ENCODE data around the gene MSH2.
"Not testable (repeated sequence)": the region's sequence is repeated elsewhere in the genome, so short reads cannot be mapped to it uniquely, and the experiment has no call there.

Gene MSH2

GRCh38 chr2:47422560-47422959, 19.6 kb downstream of the MSH2 start:
- no peaks in the 10 kb centered on the region for H3F3A ChIP-seq (ENCODE audit: insufficient read depth, low read length)
- no peaks in the 10 kb centered on the region for H3K9me3 ChIP-seq (replicated peaks; ENCODE audit: insufficient read depth, low read length)
- H2AFZ ChIP-seq (ENCODE audit: low read length) = no peak overlapping the region
- no peak overlapping the region for H3K4me3 ChIP-seq (ENCODE audit: low read length)
- no peaks in the 10 kb centered on the region for H3K9me2 ChIP-seq (replicated peaks; ENCODE audit: insufficient read depth, low read length)
- no peaks in the 10 kb centered on the region for H3K27me3 ChIP-seq (replicated peaks; ENCODE audit: insufficient read depth, low read length)
- TF ChIP-seq, protein P1, sequence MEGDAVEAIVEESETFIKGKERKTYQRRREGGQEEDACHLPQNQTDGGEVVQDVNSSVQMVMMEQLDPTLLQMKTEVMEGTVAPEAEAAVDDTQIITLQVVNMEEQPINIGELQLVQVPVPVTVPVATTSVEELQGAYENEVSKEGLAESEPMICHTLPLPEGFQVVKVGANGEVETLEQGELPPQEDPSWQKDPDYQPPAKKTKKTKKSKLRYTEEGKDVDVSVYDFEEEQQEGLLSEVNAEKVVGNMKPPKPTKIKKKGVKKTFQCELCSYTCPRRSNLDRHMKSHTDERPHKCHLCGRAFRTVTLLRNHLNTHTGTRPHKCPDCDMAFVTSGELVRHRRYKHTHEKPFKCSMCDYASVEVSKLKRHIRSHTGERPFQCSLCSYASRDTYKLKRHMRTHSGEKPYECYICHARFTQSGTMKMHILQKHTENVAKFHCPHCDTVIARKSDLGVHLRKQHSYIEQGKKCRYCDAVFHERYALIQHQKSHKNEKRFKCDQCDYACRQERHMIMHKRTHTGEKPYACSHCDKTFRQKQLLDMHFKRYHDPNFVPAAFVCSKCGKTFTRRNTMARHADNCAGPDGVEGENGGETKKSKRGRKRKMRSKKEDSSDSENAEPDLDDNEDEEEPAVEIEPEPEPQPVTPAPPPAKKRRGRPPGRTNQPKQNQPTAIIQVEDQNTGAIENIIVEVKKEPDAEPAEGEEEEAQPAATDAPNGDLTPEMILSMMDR (IDR thresholded peaks at IDR 0.05; ENCODE audit: low read length) = no peak
- TF ChIP-seq EZH2phosphoT487 (IDR thresholded peaks at IDR 0.05; ENCODE audit: low read length) (no peak), EZH2 (optimal IDR thresholded peaks at IDR 0.05; ENCODE audit: low read depth, low read length) (no peak)
- no peaks in the 10 kb centered on the region; the same call in 1 of the 2 replicates for H3K36me3 ChIP-seq (replicated peaks; ENCODE audit: insufficient read depth, low read length)
- no peak overlapping the region for H3K9ac ChIP-seq (ENCODE audit: low read length)
- no peaks in the 10 kb centered on the region for H4K20me1 ChIP-seq (ENCODE audit: insufficient read depth, low read length)
- H3K4me1 ChIP-seq (ENCODE audit: low read length) = no peaks in the 10 kb centered on the region
- H3K79me2 ChIP-seq (ENCODE audit: low read length) = no peaks in the 10 kb centered on the region
- no peak overlapping the region for H3K27ac ChIP-seq (ENCODE audit: low read length)
- no peak for DNase-seq
- H3K4me2 ChIP-seq (ENCODE audit: low read depth, low read length) = no peak overlapping the region

DNA sequence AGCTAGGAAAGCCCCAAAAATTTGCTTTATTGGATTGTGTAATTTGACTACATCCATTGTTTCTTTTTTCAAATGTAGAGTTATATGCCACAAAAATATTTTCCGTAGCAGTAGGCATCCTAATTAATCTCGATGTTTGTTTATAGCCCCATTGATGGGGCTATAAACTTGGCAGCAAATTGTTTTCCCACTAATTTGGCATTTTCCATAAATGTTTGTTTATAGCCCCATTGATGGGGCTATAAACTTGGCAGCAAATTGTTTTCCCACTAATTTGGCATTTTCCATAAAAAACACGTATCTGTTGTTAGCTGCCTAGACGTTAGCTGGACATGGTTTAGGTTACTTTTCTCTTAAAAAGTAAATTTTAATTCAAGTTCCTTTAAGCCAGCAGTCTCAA, 23.8 kb downstream of the MSH2 start:
- Histone ChIP-seq H3K4me2 (ENCODE audit: low read depth, low read length) (no peak overlapping the region), H3K79me2 (ENCODE audit: low read length) (no peaks in the 10 kb centered on the region), H3K4me1 (ENCODE audit: low read length) (no peaks in the 10 kb centered on the region), H3K27ac (ENCODE audit: low read length) (no peak overlapping the region), H3K27me3 (replicated peaks; ENCODE audit: insufficient read depth, low read length) (no peaks in the 10 kb centered on the region), H3K36me3 (replicated peaks; ENCODE audit: insufficient read depth, low read length) (no peaks in the 10 kb centered on the region; the same call in 1 of the 2 replicates), H2AFZ (ENCODE audit: low read length) (no peak overlapping the region), H3K4me3 (ENCODE audit: low read length) (no peak overlapping the region), H3K9me2 (replicated peaks; ENCODE audit: insufficient read depth, low read length) (no peaks in the 10 kb centered on the region), H4K20me1 (ENCODE audit: insufficient read depth, low read length) (no peaks in the 10 kb centered on the region), H3F3A (ENCODE audit: insufficient read depth, low read length) (no peaks in the 10 kb centered on the region), H3K9ac (ENCODE audit: low read length) (no peak overlapping the region), H3K9me3 (replicated peaks; ENCODE audit: insufficient read depth, low read length) (no peaks in the 10 kb centered on the region)
- DNase-seq = no peak
- TF ChIP-seq EZH2phosphoT487 (IDR thresholded peaks at IDR 0.05; ENCODE audit: low read length) = no peak

GRCh38 chr2:47429795-47430194, 26.8 kb downstream of the MSH2 start:
- Histone ChIP-seq H4K20me1 (ENCODE audit: insufficient read depth, low read length) (no peaks in the 10 kb centered on the region), H3K27ac (ENCODE audit: low read length) (no peak overlapping the region), H3K4me3 (ENCODE audit: low read length) (no peak overlapping the region), H3K4me1 (ENCODE audit: low read length) (no peaks in the 10 kb centered on the region), H3K9me2 (replicated peaks; ENCODE audit: insufficient read depth, low read length) (no peaks in the 10 kb centered on the region), H3K4me2 (ENCODE audit: low read depth, low read length) (no peak overlapping the region), H3K27me3 (replicated peaks; ENCODE audit: insufficient read depth, low read length) (no peaks in the 10 kb centered on the region), H2AFZ (ENCODE audit: low read length) (no peak overlapping the region), H3K79me2 (ENCODE audit: low read length) (no peaks in the 10 kb centered on the region), H3F3A (ENCODE audit: insufficient read depth, low read length) (no peaks in the 10 kb centered on the region), H3K9ac (ENCODE audit: low read length) (no peak overlapping the region), H3K9me3 (replicated peaks; ENCODE audit: insufficient read depth, low read length) (no peaks in the 10 kb centered on the region), H3K36me3 (replicated peaks; ENCODE audit: insufficient read depth, low read length) (no peaks in the 10 kb centered on the region)
- DNase-seq = no peak
- TF ChIP-seq, protein P1 (IDR thresholded peaks at IDR 0.05; ENCODE audit: low read length) = no peak
- no peak for TF ChIP-seq EZH2 (optimal IDR thresholded peaks at IDR 0.05; ENCODE audit: low read depth, low read length)
- TF ChIP-seq EZH2phosphoT487 (IDR thresholded peaks at IDR 0.05; ENCODE audit: low read length) = no peak

DNA sequence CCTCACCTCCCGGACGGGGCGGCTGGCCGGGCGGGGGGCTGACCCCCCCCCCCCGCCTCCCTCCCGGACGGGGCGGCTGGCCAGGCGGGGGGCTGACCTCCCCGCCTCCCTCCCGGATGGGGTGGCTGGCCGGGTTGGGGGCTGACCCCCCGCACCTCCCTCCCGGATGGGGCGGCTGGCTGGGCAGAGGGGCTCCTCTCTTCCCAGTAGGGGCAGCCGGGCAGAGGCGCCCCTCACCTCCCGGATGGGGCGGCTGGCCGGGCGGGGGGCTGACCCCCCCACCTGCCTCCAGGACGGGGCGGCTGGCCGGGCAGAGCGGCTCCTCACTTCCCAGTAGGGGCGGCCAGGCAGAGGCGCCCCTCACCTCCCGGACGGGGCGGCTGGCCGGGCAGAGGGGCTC, 30.1 kb downstream of the MSH2 start:
- H3F3A ChIP-seq (ENCODE audit: insufficient read depth, low read length); DNase-seq; H3K4me3 ChIP-seq (ENCODE audit: low read length); H3K9me3 ChIP-seq (replicated peaks; ENCODE audit: insufficient read depth, low read length); H3K4me1 ChIP-seq (ENCODE audit: low read length); H2AFZ ChIP-seq (ENCODE audit: low read length); H4K20me1 ChIP-seq (ENCODE audit: insufficient read depth, low read length); H3K27me3 ChIP-seq (replicated peaks; ENCODE audit: insufficient read depth, low read length); H3K79me2 ChIP-seq (ENCODE audit: low read length); H3K27ac ChIP-seq (ENCODE audit: low read length); H3K9me2 ChIP-seq (replicated peaks; ENCODE audit: insufficient read depth, low read length); H3K36me3 ChIP-seq (replicated peaks; ENCODE audit: insufficient read depth, low read length); H3K9ac ChIP-seq (ENCODE audit: low read length); H3K4me2 ChIP-seq (ENCODE audit: low read depth, low read length): not testable (repeated sequence)

GRCh38 chr2:47433445-47433844, 30.5 kb downstream of the MSH2 start:
- not testable (repeated sequence) for H3F3A ChIP-seq (ENCODE audit: insufficient read depth, low read length); H3K27ac ChIP-seq (ENCODE audit: low read length); H3K4me1 ChIP-seq (ENCODE audit: low read length); H3K4me2 ChIP-seq (ENCODE audit: low read depth, low read length); DNase-seq; H3K9ac ChIP-seq (ENCODE audit: low read length); H3K4me3 ChIP-seq (ENCODE audit: low read length); H3K9me3 ChIP-seq (replicated peaks; ENCODE audit: insufficient read depth, low read length); H2AFZ ChIP-seq (ENCODE audit: low read length); H4K20me1 ChIP-seq (ENCODE audit: insufficient read depth, low read length); H3K9me2 ChIP-seq (replicated peaks; ENCODE audit: insufficient read depth, low read length); H3K79me2 ChIP-seq (ENCODE audit: low read length); H3K36me3 ChIP-seq (replicated peaks; ENCODE audit: insufficient read depth, low read length); H3K27me3 ChIP-seq (replicated peaks; ENCODE audit: insufficient read depth, low read length)

Data from MM.1S (cell line).